ENCODE results near the gene CHSY3.

The CHSY3 gene

GRCh38 chr5:130024006-130024405 lies 119.7 kb downstream of the CHSY3 start:
- no peak for TF ChIP-seq CTCF (IDR thresholded peaks at IDR 0.05; ENCODE audit: extremely low read depth, insufficient read depth, missing control alignments)
- in situ Hi-C loops (cut with MboI; ENCODE audit: low pct_unique_long_range_greater_than_20kb, low sequenced_read_pairs, unreplicated experiment) = no loop called here
- DNase-seq (ENCODE audit: low spot score) = no peak

GRCh38 chr5:130025511-130025910 lies 121.2 kb downstream of the CHSY3 start:
- DNase-seq (ENCODE audit: low spot score) = no peak
- in situ Hi-C loops (cut with MboI; ENCODE audit: low pct_unique_long_range_greater_than_20kb, low sequenced_read_pairs, unreplicated experiment) = no loop called here
- no peak for TF ChIP-seq CTCF (IDR thresholded peaks at IDR 0.05; ENCODE audit: extremely low read depth, insufficient read depth, missing control alignments)

GRCh38 chr5:130032807-130033206 lies 128.5 kb downstream of the CHSY3 start:
- in situ Hi-C loops (cut with MboI; ENCODE audit: low pct_unique_long_range_greater_than_20kb, low sequenced_read_pairs, unreplicated experiment) = no loop called here
- no peak for DNase-seq (ENCODE audit: low spot score)
- no peak for TF ChIP-seq CTCF (IDR thresholded peaks at IDR 0.05; ENCODE audit: extremely low read depth, insufficient read depth, missing control alignments)

- DNase-seq (ENCODE audit: low spot score) = no peak
- TF ChIP-seq CTCF (IDR thresholded peaks at IDR 0.05; ENCODE audit: extremely low read depth, insufficient read depth, missing control alignments) = no peak
- in situ Hi-C loops (cut with MboI; ENCODE audit: low pct_unique_long_range_greater_than_20kb, low sequenced_read_pairs, unreplicated experiment) = no loop called here
These were observed 130.4 kb downstream of the CHSY3 start for GRCh38 chr5:130034566-130035210.

- DNase-seq (ENCODE audit: low spot score) = no peak
- in situ Hi-C loops (cut with MboI; ENCODE audit: low pct_unique_long_range_greater_than_20kb, low sequenced_read_pairs, unreplicated experiment) = no loop called here
- no peak for TF ChIP-seq CTCF (IDR thresholded peaks at IDR 0.05; ENCODE audit: extremely low read depth, insufficient read depth, missing control alignments)
These were observed 131.1 kb downstream of the CHSY3 start for GRCh38 chr5:130035388-130035787.

- in situ Hi-C loops (cut with MboI; ENCODE audit: low pct_unique_long_range_greater_than_20kb, low sequenced_read_pairs, unreplicated experiment) = no loop called here
- no peak for TF ChIP-seq CTCF (IDR thresholded peaks at IDR 0.05; ENCODE audit: extremely low read depth, insufficient read depth, missing control alignments)
- DNase-seq (ENCODE audit: low spot score) = no peak
These were observed 133.6 kb downstream of the CHSY3 start for GRCh38 chr5:130037905-130038304.

Data from GM13977 (cell line).